ENCODE data around the gene UMAD1. TPM values are rescaled to one million over a fixed set of nuclear protein-coding genes. Genes with fewer than 3 reads are reported as not detected.

UMAD1 gene
- total and polyA plus RNA-seq, 2 donors from 2014 or later: 18.0 to 20.3 TPM

- DNase-seq: no peak
- Histone ChIP-seq H3K9ac (ENCODE audit: low read length in 3 of 3) (no peak overlapping the region), H3K27ac (ENCODE audit: low read depth in 2 of 2, low read length in 2 of 2) (no peak overlapping the region), H3K27me3 (ENCODE audit: control insufficient read depth, insufficient read depth, low read length) (no peaks in the 10 kb centered on the region), H3K36me3 (ENCODE audit: control insufficient read depth in 2 of 3, insufficient read depth in 3 of 3, low read length in 3 of 3) (no peaks in the 10 kb centered on the region), H3K4me1 (ENCODE audit: control insufficient read depth in 2 of 3, insufficient read depth in 2 of 3, low read depth in 1 of 3, low read length in 3 of 3) (no peaks in the 10 kb centered on the region), H3K4me3 (ENCODE audit: low read length in 3 of 3) (no peak overlapping the region), H3K9me3 (ENCODE audit: control insufficient read depth in 2 of 3, insufficient read depth in 1 of 3, low read length in 3 of 3) (no peaks in the 10 kb centered on the region)
- intact Hi-C loops (cut with DNase I): no loop called here
- TF ChIP-seq, protein P1, sequence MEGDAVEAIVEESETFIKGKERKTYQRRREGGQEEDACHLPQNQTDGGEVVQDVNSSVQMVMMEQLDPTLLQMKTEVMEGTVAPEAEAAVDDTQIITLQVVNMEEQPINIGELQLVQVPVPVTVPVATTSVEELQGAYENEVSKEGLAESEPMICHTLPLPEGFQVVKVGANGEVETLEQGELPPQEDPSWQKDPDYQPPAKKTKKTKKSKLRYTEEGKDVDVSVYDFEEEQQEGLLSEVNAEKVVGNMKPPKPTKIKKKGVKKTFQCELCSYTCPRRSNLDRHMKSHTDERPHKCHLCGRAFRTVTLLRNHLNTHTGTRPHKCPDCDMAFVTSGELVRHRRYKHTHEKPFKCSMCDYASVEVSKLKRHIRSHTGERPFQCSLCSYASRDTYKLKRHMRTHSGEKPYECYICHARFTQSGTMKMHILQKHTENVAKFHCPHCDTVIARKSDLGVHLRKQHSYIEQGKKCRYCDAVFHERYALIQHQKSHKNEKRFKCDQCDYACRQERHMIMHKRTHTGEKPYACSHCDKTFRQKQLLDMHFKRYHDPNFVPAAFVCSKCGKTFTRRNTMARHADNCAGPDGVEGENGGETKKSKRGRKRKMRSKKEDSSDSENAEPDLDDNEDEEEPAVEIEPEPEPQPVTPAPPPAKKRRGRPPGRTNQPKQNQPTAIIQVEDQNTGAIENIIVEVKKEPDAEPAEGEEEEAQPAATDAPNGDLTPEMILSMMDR (IDR thresholded peaks at IDR 0.05; ENCODE audit: borderline replicate concordance, extremely low read depth, insufficient read depth): no peak
- no peak for FAIRE-seq
Observed at GRCh38 chr7:7742223-7742622, 101.7 kb downstream of the UMAD1 start.

GRCh38 chr7:7745258-7745657, 104.7 kb downstream of the UMAD1 start:
- DNase-seq (no peak), FAIRE-seq (no peak)
- Histone ChIP-seq H3K36me3 (ENCODE audit: control insufficient read depth in 2 of 3, insufficient read depth in 3 of 3, low read length in 3 of 3) (no peaks in the 10 kb centered on the region), H3K9ac (ENCODE audit: low read length in 3 of 3) (no peak overlapping the region), H3K4me1 (ENCODE audit: control insufficient read depth in 2 of 3, insufficient read depth in 2 of 3, low read depth in 1 of 3, low read length in 3 of 3) (no peaks in the 10 kb centered on the region), H3K9me3 (ENCODE audit: control insufficient read depth in 2 of 3, insufficient read depth in 1 of 3, low read length in 3 of 3) (no peaks in the 10 kb centered on the region), H3K4me3 (ENCODE audit: low read length in 3 of 3) (no peak overlapping the region), H3K27ac (ENCODE audit: low read depth in 2 of 2, low read length in 2 of 2) (no peak overlapping the region), H3K27me3 (ENCODE audit: control insufficient read depth, insufficient read depth, low read length) (no peaks in the 10 kb centered on the region)
- TF ChIP-seq, protein P1 (IDR thresholded peaks at IDR 0.05; ENCODE audit: borderline replicate concordance, extremely low read depth, insufficient read depth): no peak
- intact Hi-C loops (cut with DNase I): no loop called here

GRCh38 chr7:7745966-7746365, 105.4 kb downstream of the UMAD1 start:
- TF ChIP-seq, protein P1 (IDR thresholded peaks at IDR 0.05; ENCODE audit: borderline replicate concordance, extremely low read depth, insufficient read depth): no peak
- Histone ChIP-seq H3K4me3 (ENCODE audit: low read length in 3 of 3) (no peak overlapping the region), H3K27me3 (ENCODE audit: control insufficient read depth, insufficient read depth, low read length) (no peaks in the 10 kb centered on the region), H3K36me3 (ENCODE audit: control insufficient read depth in 2 of 3, insufficient read depth in 3 of 3, low read length in 3 of 3) (no peaks in the 10 kb centered on the region), H3K4me1 (ENCODE audit: control insufficient read depth in 2 of 3, insufficient read depth in 2 of 3, low read depth in 1 of 3, low read length in 3 of 3) (no peaks in the 10 kb centered on the region), H3K27ac (ENCODE audit: low read depth in 2 of 2, low read length in 2 of 2) (no peak overlapping the region), H3K9ac (ENCODE audit: low read length in 3 of 3) (no peak overlapping the region), H3K9me3 (ENCODE audit: control insufficient read depth in 2 of 3, insufficient read depth in 1 of 3, low read length in 3 of 3) (no peaks in the 10 kb centered on the region)
- DNase-seq (no peak), FAIRE-seq (no peak)
- intact Hi-C loops (cut with DNase I): no loop called here

- TF ChIP-seq, protein P1 (IDR thresholded peaks at IDR 0.05; ENCODE audit: borderline replicate concordance, extremely low read depth, insufficient read depth): no peak
- no peaks in the 10 kb centered on the region for H3K27me3 ChIP-seq (ENCODE audit: control insufficient read depth, insufficient read depth, low read length)
- intact Hi-C loops (cut with DNase I): no loop called here
- no peak overlapping the region for H3K4me3 ChIP-seq (ENCODE audit: low read length in 3 of 3)
- no peaks in the 10 kb centered on the region for H3K36me3 ChIP-seq (ENCODE audit: control insufficient read depth in 2 of 3, insufficient read depth in 3 of 3, low read length in 3 of 3)
- DNase-seq (no peak), FAIRE-seq (no peak)
- no peaks in the 10 kb centered on the region for H3K9me3 ChIP-seq (ENCODE audit: control insufficient read depth in 2 of 3, insufficient read depth in 1 of 3, low read length in 3 of 3)
- H3K4me1 ChIP-seq (ENCODE audit: control insufficient read depth in 2 of 3, insufficient read depth in 2 of 3, low read depth in 1 of 3, low read length in 3 of 3): peaks cover 0 to 3% (median 0%) of the 10 kb centered on the region in 3 donors
- H3K27ac ChIP-seq (ENCODE audit: low read depth in 2 of 2, low read length in 2 of 2): no peak overlapping the region
- H3K9ac ChIP-seq (ENCODE audit: low read length in 3 of 3): no peak overlapping the region
Observed at GRCh38 chr7:7746458-7746857, 105.9 kb downstream of the UMAD1 start.
